Ecto neural progenitor cell (in vitro differentiated cells): ENCODE data around the gene CDO1.
A peak's percentile ranks its signal among the peaks of the same experiment; 100 is the strongest.

Experiments
- DNase-seq: peaks from one replicate; pipeline ENCODE4 v3.0.0-alpha.2; 2018; ENCODE audit warnings: low spot score

Gene CDO1

GRCh38 chr5:115816226-115817081 is at the start of gene CDO1:
Gene CDO1 (minus strand): TSS chr5:115816659. CDS start chr5:115816397, 262 bp downstream.
- peak; percentile 83 for DNase-seq

GRCh38 chr5:115859378-115859777 is 42.9 kb upstream of the CDO1 start:
- no peak for DNase-seq

GRCh38 chr5:115858396-115858795 is 41.9 kb upstream of the CDO1 start:
- no peak for DNase-seq

- no peak for DNase-seq
Measured at GRCh38 chr5:115857626-115858349, 41.3 kb upstream of the CDO1 start.

DNA sequence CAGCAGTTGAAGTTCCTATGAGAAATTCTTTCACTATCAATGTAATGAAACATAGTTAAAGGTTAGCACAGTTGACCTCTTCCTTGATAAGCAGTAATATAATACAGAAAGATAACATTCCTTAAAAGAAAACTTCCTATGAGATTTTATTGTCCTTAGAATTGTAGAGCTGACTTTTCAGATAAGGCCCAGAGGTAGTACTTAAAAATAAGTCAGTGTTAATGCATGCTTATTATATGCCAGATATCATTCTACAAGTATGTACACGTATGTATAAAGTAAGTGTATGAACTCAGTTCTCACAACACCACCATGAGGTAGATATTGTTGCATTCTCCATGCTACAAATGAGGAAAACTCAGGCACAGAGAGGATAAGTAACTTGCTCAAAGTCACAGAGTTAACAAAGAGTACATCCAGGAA is 40.6 kb upstream of the CDO1 start:
- DNase-seq: no peak

DNA sequence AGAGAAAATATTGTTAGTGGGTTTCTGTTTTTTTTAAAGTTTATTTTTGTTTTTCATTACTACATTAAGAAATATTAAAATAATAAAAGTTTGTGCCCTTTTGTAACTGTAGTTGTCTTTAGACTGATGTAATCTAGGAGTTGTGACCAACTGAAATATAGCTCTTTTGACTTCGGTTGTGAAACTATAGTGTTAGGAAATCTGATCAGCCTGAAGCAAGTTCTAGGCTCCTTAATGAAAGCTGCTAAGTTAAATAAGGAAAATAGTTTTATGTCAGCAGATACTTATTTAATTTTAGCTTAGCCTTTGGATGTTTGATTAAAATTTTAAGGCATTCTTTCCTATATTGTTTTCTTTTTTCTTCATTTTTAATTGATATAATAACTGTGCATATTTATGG is 39.5 kb upstream of the CDO1 start:
- DNase-seq: no peak

DNA sequence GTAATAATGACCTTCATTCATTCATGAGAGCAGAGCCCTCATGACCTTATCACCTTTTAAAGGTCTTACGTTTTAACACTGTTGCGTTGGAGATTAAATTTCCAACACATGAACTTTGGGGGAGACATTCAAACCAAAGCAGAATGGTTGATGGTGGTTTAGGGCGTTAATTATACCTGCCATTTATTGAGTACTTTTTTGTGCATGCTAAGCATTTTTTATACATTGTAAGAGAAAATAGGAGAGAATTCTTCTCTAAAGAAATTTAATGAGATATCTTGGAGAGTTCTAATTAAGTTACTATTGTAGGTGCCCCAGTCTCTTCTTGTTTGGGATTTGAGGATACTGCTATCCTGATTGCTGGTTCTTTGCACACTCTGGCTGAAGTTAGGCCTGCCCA is 37.7 kb upstream of the CDO1 start:
- DNase-seq: no peak

DNA sequence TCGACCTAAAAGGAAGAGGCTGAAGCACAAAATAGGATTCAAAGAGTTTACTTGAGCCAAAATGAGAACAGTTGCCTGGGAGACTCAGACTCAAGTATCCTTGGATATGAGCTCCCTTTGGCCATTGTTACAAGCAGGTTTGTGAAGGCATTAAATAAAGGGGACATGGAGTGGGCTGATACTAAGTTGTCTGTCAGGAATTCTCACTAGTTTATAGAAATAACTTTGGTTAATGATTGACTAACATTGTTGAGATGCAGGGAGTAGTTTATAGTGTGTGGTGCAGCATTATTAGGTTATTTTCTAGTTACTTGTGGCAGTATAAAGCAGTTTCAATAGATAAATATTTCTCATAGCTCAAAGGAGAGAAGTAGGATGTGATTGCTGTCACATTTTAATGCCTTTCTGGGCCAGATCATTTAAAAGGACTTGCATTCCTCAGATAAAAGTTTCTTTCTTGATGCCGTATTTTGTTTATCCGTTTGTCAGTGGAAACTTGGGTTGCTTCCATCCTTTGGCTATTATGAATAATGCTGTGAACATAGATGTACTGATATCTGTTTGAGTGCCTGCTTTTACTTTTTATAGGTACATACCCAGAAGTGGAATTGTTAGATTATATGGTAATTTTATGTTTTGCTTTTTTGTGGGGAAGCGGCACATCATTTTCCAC is 34.4 kb upstream of the CDO1 start:
- DNase-seq: no peak

GRCh38 chr5:115849258-115849798 is 32.9 kb upstream of the CDO1 start:
- DNase-seq: no peak

GRCh38 chr5:115847290-115847689 is 30.8 kb upstream of the CDO1 start:
- no peak for DNase-seq

DNA sequence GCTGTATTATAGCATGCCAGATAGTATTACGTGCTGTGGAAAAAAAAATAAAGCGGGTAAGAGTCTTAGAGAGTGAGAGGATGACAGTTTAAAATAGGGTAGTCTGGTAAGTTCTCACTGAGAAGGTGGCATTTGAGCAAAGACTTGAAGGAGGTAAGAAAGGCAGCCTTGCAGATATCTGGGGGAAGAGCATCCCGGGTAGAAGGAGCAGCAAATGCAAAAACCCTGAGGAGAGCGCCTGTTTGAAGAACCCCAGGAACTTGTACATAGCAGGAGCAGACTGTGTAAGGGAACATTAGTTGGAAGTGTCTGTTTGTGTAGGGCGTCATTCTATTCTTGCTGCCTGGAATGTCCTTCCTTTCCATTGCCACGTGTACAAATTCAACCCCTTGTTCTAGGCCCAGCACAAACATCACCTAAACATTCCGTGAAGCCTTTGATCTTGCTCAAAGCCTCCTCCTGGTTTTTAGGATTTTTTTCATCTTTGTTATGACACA is 27.9 kb upstream of the CDO1 start:
- no peak for DNase-seq

DNA sequence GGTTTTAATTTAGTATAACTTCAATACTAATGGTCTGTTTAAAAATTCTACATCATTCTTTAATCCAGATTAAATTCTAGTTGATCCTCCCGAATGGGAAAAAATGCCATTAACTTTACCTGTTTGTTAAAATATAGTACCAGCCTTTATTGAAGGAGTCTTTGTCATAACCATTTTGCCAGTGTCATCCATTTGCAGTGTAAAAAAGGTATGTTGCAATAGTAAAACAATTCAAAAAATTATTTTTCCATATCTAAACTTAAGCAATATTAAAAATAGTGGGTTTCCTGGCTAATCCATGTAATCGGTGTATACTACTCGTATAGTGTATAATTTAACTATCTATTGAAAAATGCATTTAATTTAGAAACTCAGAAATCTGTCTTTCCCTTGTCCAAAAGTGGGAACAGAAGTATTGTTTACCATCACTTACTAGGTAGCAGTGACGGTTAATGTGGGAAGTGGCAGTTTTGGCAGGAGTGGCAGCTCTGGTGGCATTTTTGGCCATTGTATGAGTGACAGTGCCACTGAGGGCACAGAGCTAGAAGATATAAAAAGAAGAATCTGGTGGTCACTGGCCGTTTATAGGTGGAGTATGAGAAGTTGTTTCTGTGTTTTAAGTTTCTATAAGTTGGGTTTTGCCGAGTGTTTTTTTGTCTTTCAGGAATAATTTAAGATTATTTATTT is 27.1 kb upstream of the CDO1 start:
- no peak for DNase-seq

GRCh38 chr5:115842952-115843351 is 26.5 kb upstream of the CDO1 start:
- DNase-seq: no peak

DNA sequence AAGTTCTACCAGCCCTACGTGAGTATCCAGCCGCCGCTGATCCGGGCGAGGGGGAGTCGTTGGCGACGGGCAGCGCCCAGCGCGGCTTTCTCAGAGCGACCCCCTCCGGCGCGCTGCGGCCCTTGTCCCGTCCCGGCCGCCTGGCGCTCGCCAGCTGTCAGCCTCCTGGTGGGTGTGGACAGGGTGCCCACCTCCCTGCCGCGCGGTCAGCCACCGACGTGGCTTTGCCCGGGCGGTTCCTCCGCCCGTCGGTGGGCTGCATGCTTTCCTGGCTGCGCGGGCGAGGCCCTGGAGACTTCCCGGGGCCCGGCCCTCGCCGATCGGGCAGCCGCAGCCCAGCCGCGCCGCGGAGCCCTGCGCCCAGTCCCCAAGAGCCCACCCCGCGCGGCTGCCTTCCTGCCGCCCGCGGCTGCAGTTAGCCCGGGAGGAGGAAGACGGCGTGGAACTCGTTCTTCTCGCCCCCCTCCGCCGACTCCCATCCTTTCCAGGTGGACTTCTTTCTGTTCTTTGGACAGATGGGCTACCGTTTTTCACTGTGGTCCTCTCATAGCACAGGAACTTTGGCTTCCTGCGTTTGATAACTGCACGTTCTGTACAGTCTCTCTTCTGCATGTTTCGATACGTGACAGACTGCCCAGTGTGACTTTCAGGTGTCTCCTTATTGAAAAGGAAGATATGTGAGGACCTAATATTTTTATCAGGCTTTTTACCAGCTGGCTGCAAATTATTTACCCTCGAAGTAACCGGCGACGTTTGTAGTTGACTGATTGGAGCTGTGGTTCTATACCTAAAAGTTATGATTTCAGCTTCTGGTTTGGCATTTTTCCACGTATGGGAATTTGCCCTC is 25.9 kb upstream of the CDO1 start:
- peak; percentile 85 for DNase-seq

- peak; percentile 91 for DNase-seq
Measured at GRCh38 chr5:115841382-115842088, 25.1 kb upstream of the CDO1 start, which contains the start of the genes AP3S1 and ATG12. Gene AP3S1 (plus strand): TSS chr5:115841935. CDS start chr5:115842038, 103 bp downstream. Gene ATG12 (minus strand): TSS chr5:115841565. CDS start chr5:115841552, 13 bp downstream.

DNA sequence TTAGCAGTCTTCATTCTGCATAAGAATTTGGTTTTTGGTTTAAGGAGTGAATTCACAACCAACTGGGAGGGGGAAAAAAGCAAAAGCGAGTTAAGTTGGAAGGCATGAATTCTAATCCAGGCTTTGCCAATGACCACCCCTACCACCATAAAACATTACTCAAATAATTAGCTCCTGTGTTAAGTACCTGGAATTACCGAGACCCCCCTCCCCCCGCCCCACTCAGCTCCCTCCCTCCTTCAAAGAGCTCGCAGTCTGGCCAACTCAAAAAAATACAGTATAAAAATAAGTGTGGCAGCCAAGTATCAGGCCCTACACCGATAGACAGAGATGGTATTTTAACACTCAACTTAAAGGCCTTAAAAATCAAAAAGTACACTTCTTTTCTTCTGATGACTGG is 24.4 kb upstream of the CDO1 start:
- DNase-seq: no peak

DNA sequence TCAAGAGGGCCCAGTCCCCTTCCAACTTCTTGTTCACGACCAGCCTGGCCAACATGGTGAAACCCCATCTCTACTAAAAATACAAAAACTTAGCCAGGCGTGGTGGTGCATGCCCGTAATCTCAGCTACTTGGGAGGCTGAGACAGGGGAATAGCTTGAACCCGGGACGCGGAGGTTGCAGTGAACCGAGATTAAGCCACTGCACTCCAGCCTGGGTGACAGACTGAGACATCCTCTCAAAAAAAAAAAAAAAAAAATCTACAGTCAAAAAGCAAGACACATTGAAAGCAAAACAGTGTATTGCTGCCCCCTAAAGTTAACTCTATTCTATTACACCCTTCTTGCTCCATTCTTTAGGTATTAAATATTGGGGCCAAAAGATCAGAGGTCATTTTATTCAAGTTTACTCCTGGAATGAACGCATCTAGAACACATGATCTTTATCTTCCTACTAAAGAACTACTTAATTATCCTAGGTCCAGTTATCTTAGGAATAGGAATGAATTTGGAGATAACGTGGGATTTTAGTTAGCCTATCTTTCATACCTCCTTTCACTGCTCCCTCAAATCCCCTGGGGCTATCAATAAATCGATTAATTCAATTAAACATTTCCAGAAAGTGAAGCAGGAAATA is 22.5 kb upstream of the CDO1 start:
- no peak for DNase-seq

- no peak for DNase-seq
Measured at GRCh38 chr5:115835481-115835880, 19.0 kb upstream of the CDO1 start.

DNA sequence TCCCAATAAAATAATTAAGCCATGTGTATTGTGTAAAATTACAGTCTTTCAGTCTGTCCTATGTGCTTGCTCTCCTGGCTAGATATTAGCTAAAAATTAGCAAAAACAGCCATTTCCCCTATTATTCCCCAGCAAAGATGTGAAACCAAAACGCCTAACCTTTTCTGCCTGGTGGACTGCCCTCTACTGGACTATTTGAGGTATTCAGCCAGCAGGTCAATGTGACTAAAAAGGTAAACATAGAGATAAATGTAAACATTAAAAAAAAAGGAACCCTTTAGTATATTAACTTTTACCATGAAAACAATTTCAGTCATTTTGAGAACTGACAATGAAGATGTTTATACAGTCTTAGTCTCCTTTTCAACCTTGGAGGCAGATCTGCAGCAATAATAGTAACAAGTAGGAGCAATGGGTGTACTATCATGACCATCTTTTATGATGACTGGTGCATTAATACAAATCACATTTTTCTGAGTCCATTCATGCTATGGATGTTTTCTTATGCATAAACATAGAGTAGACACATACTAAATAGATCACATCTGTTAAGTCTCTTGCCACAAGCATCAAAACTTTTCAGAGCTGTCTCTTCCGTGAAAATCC is 14.8 kb upstream of the CDO1 start:
- DNase-seq: no peak
